Tibial nerve (tissue), 3 donors: ENCODE data around the gene EDAR.

Experiments
- POLR2A ChIP-seq, 2 donors: fragments of 450-650 bp; IDR thresholded peaks; one replicate each; pipeline ENCODE4 v1.6.1; 2017; ENCODE audit warnings: antibody characterized with exemption in 2 of 2, mild to moderate bottlenecking in 2 of 2, moderate library complexity in 2 of 2
- TF ChIP-seq, protein P1 (sequence below), 5 experiments: fragments of 200-600 bp in 3 of 5; fragments of 450-650 bp in 2 of 5; sonication (generic) in 3 of 5; IDR thresholded peaks; one replicate each; pipeline ENCODE4 v1.5.1; 2016 to 2019; ENCODE audit warnings: antibody characterized with exemption in 5 of 5, mild to moderate bottlenecking in 3 of 5, moderate library complexity in 2 of 5

DNA sequence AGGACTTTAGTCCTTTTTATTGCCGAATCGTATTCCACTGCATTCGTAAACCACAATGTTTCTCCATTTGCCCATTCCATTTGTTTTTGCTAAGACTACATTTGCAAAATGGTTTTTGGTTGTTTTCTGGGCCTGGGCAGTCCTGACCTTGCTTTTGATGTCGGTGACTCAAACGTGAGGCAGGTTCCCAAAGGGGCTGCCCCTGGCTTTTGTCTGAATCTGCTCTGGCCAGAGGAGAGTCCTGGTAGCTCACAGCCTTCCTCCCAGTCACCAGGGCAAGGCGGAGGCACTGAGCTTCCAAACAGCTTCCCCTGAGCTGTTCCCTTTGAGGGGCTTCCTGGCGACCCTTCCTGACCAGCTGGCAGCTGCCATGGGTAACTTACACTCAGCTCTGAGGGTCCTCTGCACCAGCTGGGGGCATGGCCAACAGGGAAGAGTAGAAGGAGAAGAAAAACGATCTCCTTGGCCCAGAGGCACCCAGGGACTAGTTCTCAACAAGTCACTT, 47.8 kb downstream of the EDAR start:
- no peak for TF ChIP-seq POLR2A (IDR thresholded peaks at IDR 0.05)
- TF ChIP-seq, protein P1, sequence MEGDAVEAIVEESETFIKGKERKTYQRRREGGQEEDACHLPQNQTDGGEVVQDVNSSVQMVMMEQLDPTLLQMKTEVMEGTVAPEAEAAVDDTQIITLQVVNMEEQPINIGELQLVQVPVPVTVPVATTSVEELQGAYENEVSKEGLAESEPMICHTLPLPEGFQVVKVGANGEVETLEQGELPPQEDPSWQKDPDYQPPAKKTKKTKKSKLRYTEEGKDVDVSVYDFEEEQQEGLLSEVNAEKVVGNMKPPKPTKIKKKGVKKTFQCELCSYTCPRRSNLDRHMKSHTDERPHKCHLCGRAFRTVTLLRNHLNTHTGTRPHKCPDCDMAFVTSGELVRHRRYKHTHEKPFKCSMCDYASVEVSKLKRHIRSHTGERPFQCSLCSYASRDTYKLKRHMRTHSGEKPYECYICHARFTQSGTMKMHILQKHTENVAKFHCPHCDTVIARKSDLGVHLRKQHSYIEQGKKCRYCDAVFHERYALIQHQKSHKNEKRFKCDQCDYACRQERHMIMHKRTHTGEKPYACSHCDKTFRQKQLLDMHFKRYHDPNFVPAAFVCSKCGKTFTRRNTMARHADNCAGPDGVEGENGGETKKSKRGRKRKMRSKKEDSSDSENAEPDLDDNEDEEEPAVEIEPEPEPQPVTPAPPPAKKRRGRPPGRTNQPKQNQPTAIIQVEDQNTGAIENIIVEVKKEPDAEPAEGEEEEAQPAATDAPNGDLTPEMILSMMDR (IDR thresholded peaks at IDR 0.05): no peak
